ENCODE results near the gene ALB. TPM values are rescaled to one million over a fixed set of nuclear protein-coding genes. Genes with fewer than 3 reads are reported as not detected.

Gene ALB
- total RNA-seq, 1 donor from 2014 or later: not detected

DNA sequence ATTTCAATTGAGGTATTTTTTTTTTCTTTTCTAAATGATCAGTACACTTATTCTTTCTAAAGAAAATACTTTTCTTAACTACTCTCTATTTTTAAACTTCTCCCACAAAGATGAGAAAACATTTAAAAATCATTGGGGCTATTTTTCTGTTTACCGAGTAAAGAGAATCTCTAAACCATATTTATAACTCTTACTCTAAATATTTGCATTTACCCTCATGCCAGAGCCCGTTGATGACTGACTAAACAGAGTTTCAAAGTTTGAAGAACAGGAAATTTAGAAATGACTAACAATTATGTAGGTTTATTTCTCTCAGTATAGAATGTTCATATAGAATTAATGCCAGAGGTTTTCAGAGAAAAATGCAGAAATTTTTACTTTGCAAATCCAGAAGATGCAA, 2.7 kb upstream of the ALB start:
- intact Hi-C loops (cut with micrococcal nuclease): no loop called here
- H3K4me3 ChIP-seq: no peak overlapping the region

DNA sequence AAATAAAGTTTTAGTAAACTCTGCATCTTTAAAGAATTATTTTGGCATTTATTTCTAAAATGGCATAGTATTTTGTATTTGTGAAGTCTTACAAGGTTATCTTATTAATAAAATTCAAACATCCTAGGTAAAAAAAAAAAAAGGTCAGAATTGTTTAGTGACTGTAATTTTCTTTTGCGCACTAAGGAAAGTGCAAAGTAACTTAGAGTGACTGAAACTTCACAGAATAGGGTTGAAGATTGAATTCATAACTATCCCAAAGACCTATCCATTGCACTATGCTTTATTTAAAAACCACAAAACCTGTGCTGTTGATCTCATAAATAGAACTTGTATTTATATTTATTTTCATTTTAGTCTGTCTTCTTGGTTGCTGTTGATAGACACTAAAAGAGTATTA, 370 bp downstream of the ALB start:
- Histone ChIP-seq H3K36me3 (no peaks in the 10 kb centered on the region), H3K9me3 (replicated peaks) (no peaks in the 10 kb centered on the region), H3K4me1 (no peaks in the 10 kb centered on the region), H3K27me3 (ENCODE audit: low read depth) (no peaks in the 10 kb centered on the region), H3K27ac (replicated peaks) (no peak overlapping the region), H3K4me3 (no peak overlapping the region)
- no peak for DNase-seq
- TF ChIP-seq, protein P1, sequence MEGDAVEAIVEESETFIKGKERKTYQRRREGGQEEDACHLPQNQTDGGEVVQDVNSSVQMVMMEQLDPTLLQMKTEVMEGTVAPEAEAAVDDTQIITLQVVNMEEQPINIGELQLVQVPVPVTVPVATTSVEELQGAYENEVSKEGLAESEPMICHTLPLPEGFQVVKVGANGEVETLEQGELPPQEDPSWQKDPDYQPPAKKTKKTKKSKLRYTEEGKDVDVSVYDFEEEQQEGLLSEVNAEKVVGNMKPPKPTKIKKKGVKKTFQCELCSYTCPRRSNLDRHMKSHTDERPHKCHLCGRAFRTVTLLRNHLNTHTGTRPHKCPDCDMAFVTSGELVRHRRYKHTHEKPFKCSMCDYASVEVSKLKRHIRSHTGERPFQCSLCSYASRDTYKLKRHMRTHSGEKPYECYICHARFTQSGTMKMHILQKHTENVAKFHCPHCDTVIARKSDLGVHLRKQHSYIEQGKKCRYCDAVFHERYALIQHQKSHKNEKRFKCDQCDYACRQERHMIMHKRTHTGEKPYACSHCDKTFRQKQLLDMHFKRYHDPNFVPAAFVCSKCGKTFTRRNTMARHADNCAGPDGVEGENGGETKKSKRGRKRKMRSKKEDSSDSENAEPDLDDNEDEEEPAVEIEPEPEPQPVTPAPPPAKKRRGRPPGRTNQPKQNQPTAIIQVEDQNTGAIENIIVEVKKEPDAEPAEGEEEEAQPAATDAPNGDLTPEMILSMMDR (IDR thresholded peaks at IDR 0.05; ENCODE audit: borderline replicate concordance): no peak
- intact Hi-C loops (cut with micrococcal nuclease): no loop called here

More for the DNA sequence above, 2.7 kb upstream of the ALB start:
- TF ChIP-seq, protein P1 (IDR thresholded peaks at IDR 0.05; ENCODE audit: borderline replicate concordance): no peak
- Histone ChIP-seq H3K36me3 (no peaks in the 10 kb centered on the region), H3K27me3 (ENCODE audit: low read depth) (no peaks in the 10 kb centered on the region), H3K4me1 (no peaks in the 10 kb centered on the region), H3K27ac (replicated peaks) (no peak overlapping the region), H3K9me3 (replicated peaks) (no peaks in the 10 kb centered on the region)
- DNase-seq: no peak

DNA sequence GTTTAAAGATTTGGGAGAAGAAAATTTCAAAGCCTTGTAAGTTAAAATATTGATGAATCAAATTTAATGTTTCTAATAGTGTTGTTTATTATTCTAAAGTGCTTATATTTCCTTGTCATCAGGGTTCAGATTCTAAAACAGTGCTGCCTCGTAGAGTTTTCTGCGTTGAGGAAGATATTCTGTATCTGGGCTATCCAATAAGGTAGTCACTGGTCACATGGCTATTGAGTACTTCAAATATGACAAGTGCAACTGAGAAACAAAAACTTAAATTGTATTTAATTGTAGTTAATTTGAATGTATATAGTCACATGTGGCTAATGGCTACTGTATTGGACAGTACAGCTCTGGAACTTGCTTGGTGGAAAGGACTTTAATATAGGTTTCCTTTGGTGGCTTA, 1.1 kb downstream of the ALB start:
- Histone ChIP-seq H3K27me3 (ENCODE audit: low read depth) (no peaks in the 10 kb centered on the region), H3K4me1 (no peaks in the 10 kb centered on the region), H3K36me3 (no peaks in the 10 kb centered on the region), H3K9me3 (replicated peaks) (no peaks in the 10 kb centered on the region), H3K4me3 (no peak overlapping the region), H3K27ac (replicated peaks) (no peak overlapping the region)
- intact Hi-C loops (cut with micrococcal nuclease): no loop called here
- no peak for DNase-seq
- TF ChIP-seq, protein P1 (IDR thresholded peaks at IDR 0.05; ENCODE audit: borderline replicate concordance): no peak

DNA sequence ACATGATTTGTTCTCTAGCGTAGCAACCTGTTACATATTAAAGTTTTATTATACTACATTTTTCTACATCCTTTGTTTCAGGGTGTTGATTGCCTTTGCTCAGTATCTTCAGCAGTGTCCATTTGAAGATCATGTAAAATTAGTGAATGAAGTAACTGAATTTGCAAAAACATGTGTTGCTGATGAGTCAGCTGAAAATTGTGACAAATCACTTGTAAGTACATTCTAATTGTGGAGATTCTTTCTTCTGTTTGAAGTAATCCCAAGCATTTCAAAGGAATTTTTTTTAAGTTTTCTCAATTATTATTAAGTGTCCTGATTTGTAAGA, 2.4 kb downstream of the ALB start:
- no peak for DNase-seq
- Histone ChIP-seq H3K27ac (replicated peaks) (no peak overlapping the region), H3K36me3 (no peaks in the 10 kb centered on the region), H3K9me3 (replicated peaks) (no peaks in the 10 kb centered on the region), H3K4me3 (no peak overlapping the region), H3K4me1 (no peaks in the 10 kb centered on the region), H3K27me3 (ENCODE audit: low read depth) (no peaks in the 10 kb centered on the region)
- intact Hi-C loops (cut with micrococcal nuclease): no loop called here
- TF ChIP-seq, protein P1 (IDR thresholded peaks at IDR 0.05; ENCODE audit: borderline replicate concordance): no peak

DNA sequence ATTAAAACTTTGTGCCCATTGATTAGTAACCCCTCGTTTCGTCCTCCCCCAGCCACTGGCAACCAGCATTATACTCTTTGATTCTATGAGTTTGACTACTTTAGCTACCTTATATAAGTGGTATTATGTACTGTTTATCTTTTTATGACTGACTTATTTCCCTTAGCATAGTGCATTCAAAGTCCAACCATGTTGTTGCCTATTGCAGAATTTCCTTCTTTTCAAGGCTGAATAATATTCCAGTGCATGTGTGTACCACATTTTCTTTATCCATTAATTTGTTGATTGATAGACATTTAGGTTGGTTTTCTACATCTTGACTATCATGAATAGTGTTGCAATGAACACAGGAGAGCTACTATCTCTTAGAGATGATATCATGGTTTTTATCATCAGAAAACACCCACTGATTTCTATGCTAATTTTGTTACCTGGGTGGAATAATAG, 3.2 kb downstream of the ALB start:
- no peak for DNase-seq
- H3K27me3 ChIP-seq (ENCODE audit: low read depth): no peaks in the 10 kb centered on the region
- no peak overlapping the region for H3K27ac ChIP-seq (replicated peaks)
- H3K36me3 ChIP-seq: no peaks in the 10 kb centered on the region
- intact Hi-C loops (cut with micrococcal nuclease): no loop called here
- H3K4me3 ChIP-seq: no peak overlapping the region
- TF ChIP-seq, protein P1 (IDR thresholded peaks at IDR 0.05; ENCODE audit: borderline replicate concordance): no peak
- no peaks in the 10 kb centered on the region for H3K9me3 ChIP-seq (replicated peaks)
- H3K4me1 ChIP-seq: no peaks in the 10 kb centered on the region
